HG03378 (cell line): ENCODE results near the gene SF3A1.

Experiments
- ATAC-seq: cut with Tn5 transposase; IDR thresholded peaks from one replicate; pipeline ENCODE4 v1.9.1; 2021; ENCODE audit warnings: mild to moderate bottlenecking, moderate library complexity; ENCODE audit not compliant: unreplicated experiment

The SF3A1 gene

DNA sequence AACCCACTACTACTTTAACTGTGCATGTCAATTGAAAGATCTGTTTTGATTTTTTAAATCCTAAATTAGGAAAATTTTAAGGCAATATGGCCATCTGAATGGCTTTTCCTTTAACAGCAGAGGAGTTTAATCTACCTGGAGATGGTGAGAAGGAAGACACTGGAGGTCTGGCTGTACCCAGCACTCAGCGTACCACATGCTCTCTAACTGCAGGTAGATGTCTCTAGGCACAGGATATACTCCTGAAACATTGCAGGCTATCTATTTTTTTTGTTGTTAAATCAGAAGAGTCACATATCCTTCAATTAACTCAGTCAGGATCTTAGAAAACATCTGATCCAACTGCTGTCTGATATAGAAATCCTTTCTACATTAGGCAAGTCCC lies 50.1 kb downstream of the SF3A1 start:
- ATAC-seq = no peak

DNA sequence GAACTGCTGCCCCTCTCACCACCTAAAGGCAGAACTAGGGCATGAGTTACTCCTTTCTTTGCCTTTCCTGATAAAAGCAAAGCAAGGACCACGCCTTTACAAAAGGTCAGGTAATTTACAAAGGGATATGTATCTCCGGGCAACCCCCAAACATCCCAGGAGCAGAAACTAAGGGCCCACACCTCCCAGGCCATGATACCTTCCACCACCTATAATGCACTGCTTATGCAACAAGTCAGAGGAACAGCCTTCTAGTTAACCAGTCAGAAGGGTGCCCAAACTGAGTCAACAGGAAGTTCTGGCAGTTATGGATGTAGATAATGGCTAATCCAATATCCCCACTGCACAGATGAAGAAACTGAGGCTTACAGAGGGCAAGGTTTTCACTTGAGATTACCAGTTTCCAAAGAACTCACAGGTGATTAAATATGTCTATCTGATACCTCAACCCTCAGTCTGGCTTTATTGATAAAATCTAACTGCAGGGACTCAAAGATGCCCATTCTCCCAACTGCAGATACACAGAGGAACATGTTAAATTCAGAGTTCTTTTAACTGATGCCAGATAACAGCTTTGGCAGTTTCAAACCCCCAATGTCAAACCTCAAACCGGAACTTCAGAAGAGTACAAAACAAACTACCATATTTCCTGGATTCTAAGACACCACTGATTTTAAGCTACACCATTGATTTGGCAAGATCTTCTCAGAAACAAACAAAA lies 50.6 kb downstream of the SF3A1 start:
- no peak for ATAC-seq

DNA sequence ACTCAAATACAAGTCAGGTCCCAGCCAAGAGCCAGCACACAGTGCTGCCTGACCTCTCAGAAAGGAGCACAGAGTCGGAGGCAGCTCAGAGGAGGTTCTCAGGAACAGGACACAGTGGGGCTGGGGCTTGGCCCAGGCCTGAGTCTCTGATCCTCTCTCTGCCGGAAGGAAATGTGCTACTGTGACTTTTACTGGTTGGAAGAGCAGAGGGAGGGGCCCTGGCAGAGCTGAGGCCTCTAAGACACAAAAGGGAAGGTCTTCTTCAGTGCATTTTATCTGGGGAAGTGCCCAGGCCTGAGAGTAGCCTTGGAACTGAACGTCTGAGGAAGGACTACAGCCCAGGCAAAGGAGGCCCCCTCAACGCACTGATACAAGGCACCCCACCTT lies 51.2 kb downstream of the SF3A1 start:
- ATAC-seq = no peak

DNA sequence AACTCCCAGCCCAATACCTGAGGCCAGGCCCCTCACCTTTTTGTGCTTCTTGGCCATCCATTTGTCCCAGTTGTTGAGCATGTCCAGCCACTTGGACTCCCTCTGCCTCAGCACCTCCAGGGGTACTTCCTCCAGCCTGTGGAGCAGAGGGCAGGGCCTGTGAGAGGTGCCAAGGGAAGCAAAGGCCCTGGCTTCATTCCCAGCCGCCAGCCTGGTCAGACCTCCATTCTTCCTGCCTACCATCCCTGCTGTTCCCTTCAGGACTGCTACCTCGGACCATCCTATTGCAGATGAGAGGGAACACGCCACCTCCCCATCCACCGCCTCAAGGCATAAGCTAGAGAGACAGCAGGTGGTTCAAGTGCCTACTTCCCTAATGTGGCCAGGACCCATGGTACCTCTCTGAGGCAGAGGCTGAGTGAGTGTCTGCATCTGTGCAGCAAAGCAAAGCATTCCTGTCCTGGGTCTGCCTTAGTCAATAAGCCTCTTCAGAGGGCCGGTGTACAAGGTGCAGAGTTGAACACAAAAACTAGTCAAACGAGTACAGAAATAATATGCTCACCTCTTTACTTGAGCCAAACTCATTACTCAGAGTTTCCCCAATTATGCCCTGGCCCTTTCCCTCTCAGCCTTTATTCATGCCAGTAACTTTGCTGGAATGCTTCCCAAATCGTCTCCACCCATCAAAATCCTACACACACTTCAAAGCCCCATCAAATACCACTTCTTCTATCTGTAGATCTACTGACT lies 52.0 kb downstream of the SF3A1 start:
- no peak for ATAC-seq

DNA sequence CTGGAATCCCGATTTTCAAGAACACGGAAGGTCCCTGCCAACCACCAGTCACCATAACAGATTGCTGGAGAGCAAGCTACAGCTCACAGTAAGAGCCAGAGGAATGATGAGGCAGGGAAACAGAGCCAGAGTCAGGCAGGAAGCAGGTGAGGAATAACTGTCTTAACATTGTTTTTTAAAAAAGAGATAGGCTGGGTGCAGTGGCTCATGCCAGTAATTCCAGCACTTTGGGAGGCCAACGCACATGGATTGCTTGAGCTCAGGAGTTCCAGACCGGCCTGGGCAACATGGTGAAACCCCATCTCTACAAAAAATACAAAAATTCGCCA lies 53.9 kb downstream of the SF3A1 start:
- no peak for ATAC-seq

DNA sequence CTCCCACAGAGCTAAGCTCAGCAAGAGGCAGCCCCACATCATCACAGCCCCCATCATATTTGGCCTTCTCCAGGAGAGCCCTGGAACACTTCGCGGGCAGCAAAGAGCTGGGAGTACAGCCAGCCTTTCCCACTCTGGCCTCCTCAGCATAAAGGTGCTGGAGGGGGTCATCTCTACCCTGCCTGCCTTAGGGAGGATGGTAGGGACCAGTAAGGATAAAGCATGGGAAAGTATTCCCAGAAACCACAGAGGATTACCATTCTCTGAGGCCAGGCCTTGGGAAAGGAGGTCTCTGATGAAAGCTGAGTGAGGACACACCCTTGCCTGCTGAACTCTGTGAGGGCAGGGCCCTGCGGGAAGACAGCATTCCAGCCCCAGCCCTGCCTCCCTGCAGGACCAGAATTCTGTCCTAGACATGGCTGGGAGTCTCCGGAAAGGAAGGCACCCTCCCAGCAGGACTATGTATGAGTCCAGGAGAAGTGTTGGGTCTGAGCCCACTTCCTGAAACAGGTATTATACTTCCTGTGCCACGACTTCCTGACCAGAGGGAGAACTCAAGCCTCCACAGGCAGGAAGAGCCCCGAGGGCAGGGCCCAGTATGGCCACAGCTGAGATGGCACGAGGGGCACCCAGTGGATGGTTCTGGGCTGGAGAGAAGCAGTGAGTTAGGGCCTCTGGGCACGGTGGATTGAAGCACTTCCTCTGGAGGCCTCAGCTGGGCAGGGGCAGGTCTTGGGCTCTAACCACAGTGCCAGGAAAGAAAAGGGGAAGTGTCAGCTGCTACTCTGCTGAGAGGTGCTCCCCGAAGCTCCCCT lies 54.5 kb downstream of the SF3A1 start:
- no peak for ATAC-seq

DNA sequence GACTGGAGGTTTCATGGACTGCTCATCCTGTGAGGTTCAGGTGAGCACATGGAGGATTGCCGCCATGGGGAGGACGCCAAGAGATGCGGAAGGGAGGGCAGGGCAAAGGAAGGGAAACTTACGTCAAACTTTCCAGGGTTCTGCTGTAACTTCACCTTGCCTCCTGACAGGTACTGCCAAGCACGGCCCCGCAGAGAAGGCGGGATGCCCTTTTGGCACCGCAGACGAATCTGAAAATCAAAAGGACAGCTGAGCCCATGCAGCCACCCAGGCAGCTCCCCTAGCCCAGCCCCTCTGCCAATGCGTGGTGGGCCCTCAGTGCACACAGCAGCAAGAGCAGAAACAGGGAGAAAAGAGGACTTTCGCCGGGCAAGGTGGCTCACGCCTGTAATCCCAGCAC lies 57.4 kb downstream of the SF3A1 start:
- no peak for ATAC-seq

DNA sequence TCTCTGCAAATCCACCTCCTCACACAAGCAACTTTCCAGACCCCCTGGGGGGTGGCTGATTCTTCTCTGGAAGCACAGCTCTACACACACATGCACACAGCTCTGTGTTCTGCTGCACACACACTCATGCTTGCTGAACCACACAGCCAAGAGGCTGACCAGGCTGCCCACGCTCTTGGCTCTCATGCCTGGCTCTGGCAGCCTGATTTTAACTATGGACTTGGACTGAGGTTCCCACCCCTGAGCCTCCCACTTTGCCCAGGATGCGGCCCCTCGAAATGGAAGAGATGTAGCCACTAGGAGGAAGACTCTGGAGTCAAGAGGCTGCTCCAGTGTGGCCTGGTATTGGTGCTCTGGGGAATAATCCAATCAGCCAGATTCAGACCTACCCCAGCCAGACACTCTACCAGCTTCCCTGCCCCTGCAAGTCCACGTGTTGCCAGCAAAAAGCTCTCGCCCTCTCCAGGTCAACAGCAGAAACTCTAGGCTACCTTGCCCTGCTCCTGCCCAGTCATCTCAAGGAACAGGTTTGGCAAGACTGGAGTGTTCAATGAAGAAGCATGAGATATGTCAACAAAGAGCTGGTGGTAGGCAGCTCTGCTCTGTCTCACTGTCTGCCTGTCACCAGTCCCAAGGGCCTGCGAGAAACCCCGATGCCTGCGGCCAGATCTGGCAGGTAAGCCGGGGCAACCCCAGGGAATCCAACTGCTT lies 58.5 kb downstream of the SF3A1 start:
- no peak for ATAC-seq

DNA sequence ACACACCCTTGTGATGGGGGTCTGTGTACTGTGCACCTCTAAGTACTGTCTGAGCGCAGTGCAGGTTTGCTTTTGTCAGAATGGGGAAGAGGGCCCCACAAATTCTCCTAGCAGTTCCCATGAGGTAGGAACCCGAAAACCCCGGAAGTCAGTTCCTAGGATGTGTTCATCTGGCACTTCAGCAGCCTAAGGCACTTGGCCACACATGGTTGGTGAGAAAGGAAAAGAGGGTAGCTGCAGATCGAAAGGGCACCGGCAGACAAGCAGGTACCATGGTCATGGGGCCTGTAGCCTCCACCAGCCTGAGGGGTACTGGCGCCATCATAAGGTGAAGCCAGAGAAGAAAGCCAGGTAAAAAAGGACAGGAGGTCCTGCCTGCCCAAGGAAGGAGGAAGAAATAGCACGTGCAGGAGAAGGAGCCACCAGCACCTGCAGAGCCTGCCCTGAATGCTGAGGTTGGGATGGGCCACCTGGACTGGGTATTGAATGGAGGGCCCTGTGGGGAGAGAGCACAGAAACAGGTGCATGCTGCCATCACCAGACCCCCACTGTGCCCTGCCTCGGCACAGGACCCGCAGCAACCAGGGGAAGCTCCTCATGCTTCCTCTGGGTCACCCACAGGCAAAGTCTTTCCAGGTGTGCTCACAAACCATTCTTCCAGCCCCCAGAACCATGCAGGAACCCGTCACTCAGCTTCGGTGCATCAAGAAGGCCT lies 59.3 kb downstream of the SF3A1 start:
- ATAC-seq = no peak

DNA sequence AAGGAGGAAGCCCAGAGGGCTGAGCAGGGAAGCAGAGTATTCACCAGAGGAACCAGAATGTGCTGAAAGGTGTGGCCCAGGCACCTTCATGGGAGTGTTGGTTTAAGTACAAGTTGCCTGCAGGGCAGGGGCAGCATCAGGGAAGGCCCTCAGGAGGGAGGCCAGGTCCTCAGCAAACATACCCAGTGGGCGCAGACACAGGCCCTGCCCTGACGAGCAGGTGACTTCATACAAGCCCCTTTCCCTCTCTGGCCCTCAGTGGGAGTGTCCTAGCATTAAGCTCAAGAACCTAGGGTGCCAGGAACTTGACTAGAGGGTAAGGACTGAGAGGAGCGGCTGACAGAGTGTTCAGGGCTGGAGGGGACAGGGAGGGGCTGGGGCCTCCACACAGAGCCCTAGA lies 59.9 kb downstream of the SF3A1 start:
- no peak for ATAC-seq

DNA sequence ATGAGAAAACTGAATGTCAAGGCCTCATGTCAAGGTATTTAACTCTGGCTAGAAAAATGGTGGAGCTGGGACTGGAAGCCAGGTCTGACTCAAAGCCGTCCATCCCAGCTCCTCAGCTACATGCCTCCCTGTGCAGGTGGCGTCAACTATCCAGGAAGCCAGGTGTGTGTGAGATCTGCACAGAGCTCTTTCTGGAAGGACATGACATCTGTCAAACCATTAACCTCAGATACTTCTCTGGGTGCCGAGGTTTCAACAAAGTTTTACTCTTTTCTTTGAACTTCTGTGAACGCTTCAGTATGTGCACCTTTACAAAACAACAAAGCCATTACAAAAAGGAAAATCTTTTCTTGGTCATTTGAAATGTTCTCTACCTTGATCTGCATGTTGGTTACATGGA lies 60.4 kb downstream of the SF3A1 start:
- ATAC-seq = no peak

DNA sequence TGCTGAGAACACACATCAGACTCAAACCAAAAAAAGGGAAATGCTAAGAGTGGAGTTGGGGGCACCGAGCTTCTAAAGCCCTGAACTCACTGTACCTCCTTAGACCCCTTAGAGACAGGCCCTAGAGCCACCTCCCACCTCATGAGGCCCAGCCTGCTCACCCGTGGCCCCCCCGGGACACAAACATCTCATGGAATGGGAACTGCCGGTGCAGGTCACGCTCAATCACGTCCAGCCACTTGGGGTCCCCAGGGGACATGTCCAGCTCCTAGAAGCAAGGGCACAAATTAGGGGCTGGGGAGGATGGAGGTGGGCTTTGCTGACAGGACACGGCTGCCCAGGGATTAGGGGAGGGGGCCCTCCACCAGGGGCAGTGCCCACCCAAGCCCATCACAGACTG lies 61.1 kb downstream of the SF3A1 start:
- no peak for ATAC-seq

DNA sequence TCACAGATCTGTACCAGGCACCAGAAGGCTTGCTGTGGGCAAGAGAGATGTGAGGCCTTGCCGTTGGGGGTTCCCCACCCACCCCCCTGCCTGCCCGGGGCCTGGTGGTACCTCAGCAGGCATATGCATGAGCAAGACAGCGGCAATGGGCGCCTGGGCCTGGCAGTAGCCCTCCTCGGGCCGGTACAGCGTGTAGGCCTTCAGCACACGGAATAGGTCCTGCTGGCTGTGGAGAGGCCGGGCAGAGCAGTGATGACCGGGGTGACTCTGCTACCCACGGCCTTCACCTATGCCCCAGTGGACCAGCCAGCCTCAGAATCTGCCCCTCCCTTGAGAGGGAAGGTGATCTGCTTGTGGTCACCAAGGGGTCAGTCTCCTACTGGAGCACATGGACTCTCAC lies 61.9 kb downstream of the SF3A1 start:
- no peak for ATAC-seq

DNA sequence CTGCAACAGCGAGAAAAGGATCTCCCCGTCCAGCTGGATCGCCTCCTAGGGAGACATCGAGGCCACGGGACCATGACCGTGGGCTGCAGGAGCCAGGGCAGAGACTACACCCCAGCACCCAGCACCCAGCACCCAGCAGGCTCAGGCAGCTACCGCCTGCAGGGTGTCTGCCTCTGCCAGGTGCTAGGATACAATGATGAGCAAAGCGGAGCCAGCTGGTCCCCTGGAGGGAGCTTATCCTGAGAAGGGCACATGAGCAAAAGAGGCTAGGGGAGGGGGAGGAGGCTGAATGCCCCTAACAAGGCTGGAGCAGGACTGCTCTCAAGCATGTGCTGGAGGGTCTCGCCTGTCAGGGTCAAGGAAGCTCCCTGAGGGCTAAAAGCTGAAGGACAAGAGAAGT lies 62.6 kb downstream of the SF3A1 start:
- no peak for ATAC-seq

DNA sequence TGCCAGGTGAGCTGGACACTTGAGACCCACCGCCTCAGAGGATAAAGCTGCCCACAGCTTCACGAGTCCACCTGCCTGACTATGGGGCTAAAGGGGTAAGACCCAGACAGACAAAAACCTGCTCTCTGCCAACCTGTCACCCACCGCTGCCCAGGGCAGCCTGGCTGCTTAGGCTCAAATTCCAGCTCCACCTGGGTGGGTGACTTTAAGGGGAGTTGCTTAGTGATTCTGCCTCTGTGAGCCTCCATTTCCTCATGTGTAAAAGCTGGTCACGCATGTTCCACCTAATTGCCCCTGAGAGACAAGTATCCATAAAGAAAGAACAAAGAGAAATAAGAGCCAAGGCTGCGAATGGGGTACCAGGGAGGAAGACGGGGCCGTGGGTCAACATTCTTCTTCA lies 63.7 kb downstream of the SF3A1 start:
- ATAC-seq = no peak

DNA sequence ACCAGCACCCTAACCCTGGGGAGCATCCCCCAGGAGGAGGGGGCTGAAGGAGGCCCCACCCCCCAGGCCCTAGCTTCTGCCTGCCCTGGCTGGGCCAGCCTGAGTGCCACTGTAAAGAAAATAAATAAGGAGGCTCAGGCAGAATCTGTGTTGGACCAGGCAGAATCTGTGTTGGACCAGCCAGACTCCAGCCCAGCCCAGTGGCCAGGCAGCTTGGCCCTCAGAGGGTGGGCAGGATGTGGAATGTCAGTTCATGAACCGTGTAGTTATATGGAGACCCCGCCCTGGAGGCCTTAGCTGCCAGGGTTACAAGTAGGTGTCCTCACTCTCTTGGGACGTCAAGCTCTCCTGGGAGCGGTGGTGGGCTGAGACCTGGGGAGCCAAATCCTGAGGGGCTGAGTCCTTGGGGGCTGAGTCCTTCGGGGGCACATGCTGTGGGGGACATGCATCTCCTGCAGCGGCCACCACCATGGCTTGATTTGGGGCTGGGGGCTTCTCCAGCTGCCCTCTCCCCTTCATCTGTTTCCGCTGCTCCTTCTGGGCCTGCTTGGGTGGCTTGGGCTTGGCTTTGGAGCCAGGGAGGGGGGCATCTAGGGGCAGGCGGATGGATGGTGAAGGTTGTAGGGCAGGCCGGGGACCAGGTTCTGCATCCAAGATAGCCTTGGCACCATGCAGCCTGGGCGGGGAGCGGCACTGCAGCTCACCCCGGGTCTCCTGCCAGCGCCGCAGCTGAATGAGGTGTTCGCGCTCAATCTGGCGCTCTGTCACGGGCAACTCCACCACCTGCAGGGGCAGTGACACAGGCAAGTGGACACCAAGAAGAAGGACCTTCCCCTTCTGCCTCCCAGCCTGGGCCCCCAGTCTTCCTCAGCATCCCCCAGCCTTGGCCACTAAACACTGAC lies 64.4 kb downstream of the SF3A1 start:
- no peak for ATAC-seq

DNA sequence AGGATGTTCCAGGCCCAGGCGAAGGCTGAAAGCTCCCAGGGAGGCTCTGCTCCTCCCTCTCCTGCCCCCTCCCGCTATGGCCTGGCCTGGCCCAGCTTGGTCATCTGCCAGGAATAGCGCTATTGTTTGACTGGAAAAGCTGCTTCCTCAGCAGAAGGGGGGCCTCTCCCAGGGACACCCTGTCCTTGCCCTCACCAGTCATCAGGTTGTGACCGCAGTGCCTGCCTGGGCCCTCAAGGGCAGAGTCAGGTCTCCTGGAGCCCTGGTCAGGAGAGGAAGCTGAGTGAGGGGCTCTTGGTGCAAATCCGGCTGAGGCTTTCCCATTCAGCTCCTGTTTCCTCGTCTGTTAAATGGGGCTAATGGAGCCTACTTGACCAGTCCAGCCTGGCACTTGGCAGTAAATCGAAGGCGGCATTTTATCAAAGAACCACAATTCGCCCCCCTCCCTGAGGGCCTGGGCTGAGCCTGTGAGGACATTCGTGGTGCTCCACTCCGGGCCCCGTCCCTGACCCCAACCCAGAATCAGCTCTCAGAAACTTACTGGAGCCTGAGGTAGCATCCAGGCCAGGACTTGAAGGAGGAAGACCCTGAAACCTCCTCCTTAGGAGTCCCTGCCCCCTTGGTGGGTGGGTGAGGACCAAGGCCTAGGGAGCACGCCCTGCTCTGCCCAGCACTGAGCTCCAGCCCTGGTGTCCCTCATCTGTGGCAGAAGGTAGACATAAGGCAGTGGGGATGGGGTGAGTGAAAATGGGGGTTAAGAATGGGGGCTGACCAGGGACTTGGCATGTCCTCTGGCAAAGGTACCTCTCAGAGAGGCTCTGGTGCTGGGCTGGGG lies 65.4 kb downstream of the SF3A1 start:
- ATAC-seq = no peak

DNA sequence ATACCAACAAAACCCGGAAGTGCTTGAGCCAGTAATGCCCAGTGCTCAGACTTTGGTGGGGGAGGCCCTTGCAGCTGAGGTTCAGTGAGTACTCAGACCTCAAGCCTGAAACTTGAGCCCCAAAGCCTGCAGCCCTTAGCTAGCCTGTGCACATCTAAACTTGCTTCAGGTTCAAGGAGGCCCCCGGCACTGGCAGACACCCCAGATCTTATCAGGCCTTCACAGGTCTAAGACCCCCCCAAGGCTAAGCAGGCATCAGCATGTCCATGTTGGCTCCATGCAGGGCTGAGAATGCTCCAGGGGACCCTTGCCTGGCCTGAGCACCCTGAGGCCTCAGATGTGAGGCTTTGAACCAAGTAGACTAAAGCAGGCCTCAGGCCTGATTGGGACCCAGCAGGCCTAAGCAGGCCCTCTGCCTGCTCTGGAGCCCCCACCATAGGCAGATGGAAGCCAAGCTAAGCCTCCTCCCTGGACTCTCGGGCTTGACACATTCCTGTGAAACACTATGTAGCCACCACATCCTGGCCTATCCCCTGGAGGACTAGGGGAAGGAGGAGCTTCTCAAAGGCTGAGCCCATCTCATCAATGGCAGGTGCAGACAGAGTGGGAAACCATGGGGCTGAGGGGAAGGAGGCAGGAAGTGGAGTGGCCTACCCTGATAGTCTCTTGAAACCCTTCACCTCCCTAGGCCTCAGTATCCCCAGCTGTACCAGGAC lies 66.2 kb downstream of the SF3A1 start:
- no peak for ATAC-seq
